Fibroblast of the aortic adventitia (primary cell): ENCODE data around the gene ALG12. TPM values are rescaled to one million over a fixed set of nuclear protein-coding genes. Genes with fewer than 3 reads are reported as not detected.

Experiments used
- DNase-seq: peaks from one replicate; pipeline ENCODE4 v3.0.0-alpha.2; 2010; ENCODE audit warnings: low read depth
- H3K4me3 ChIP-seq: 2 replicates; pipeline ENCODE4 v1.5.1; 2011; ENCODE audit warnings: low read depth, mild to moderate bottlenecking, control low read depth, low read length, moderate library complexity
- total RNA-seq: library from RNA; depleted of rRNA; stranded (reverse); fragments of >200 nt; gene quantifications from 2 replicates; pipeline ENCODE4 v1.2.3, GENCODE V29; 2012; ENCODE audit warnings: low replicate concordance
- TF ChIP-seq, protein P1 (sequence below): IDR thresholded peaks from 2 replicates; pipeline ENCODE4 v1.5.1; 2011; ENCODE audit warnings: mild to moderate bottlenecking, low read length, control low read depth, inconsistent platforms; ENCODE audit not compliant: insufficient read depth

ALG12 gene
- total RNA-seq, 1 donor = 19.9 TPM

DNA sequence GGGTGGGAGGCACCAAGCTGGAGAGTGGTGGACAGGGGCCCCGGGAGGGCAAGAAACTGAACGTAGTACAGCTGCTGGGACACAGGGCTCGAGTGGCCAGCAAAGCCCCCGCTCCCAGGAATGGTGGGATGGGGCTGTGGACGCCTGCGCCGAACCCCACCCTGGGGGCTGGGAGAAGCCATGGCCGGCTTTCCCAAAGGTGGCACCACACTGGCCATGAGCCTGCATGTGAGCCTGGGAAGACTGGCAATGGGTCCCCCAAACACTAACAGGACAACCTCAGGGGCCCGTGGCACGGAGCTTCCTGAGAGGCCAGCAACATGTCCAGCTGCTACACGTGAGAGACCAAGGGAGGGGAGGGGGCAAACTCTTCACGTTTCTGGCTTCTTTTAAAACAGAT is 4.0 kb downstream of the ALG12 start:
- DNase-seq = no peak

DNA sequence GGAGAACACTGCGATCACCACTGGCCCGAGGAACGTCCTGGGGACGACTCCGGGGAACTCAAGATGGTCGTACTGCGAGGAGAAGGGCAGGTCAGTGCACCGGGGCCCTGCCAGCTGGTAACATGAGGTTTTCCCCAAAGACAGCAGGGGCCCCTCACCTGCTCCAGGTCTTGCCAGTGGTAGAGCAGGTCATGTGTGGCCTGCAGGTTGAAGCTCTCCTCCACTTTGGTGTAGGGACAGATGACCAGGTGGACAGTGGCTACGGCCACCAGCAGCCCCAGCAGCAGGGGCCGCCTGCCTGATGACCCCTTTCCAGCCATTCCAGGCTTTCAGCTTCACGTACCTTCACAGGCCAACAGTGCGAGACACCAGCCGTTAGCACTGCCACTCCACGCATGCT is 4.8 kb downstream of the ALG12 start:
- TF ChIP-seq, protein P1, sequence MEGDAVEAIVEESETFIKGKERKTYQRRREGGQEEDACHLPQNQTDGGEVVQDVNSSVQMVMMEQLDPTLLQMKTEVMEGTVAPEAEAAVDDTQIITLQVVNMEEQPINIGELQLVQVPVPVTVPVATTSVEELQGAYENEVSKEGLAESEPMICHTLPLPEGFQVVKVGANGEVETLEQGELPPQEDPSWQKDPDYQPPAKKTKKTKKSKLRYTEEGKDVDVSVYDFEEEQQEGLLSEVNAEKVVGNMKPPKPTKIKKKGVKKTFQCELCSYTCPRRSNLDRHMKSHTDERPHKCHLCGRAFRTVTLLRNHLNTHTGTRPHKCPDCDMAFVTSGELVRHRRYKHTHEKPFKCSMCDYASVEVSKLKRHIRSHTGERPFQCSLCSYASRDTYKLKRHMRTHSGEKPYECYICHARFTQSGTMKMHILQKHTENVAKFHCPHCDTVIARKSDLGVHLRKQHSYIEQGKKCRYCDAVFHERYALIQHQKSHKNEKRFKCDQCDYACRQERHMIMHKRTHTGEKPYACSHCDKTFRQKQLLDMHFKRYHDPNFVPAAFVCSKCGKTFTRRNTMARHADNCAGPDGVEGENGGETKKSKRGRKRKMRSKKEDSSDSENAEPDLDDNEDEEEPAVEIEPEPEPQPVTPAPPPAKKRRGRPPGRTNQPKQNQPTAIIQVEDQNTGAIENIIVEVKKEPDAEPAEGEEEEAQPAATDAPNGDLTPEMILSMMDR = no peak
- DNase-seq = no peak

More for the DNA sequence above, 4.0 kb downstream of the ALG12 start:
- no peak overlapping the region for H3K4me3 ChIP-seq
- TF ChIP-seq, protein P1 = no peak

DNA sequence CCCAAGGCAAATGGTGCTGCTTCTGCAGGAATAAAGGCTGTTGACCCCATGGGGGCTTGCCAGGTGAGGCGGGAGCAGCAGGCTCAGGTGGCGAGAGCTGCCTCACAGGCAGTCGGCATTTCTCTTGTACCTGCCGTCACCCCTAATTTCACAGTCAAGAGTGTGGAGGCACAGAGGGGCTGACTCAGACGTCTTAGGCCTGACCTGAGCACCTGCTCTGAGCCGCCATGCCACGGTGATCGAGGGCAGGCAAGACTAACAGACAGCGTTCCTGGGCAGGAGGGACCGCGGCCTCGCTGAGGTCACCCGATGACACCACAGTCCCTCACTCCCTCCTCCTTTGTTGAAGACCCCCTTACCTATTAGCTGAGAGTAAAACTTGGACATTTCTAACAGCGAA is 5.2 kb downstream of the ALG12 start:
- no peak for DNase-seq
- H3K4me3 ChIP-seq = no peak overlapping the region
- TF ChIP-seq, protein P1 = no peak

More for the DNA sequence above, 4.8 kb downstream of the ALG12 start:
- no peak overlapping the region for H3K4me3 ChIP-seq

DNA sequence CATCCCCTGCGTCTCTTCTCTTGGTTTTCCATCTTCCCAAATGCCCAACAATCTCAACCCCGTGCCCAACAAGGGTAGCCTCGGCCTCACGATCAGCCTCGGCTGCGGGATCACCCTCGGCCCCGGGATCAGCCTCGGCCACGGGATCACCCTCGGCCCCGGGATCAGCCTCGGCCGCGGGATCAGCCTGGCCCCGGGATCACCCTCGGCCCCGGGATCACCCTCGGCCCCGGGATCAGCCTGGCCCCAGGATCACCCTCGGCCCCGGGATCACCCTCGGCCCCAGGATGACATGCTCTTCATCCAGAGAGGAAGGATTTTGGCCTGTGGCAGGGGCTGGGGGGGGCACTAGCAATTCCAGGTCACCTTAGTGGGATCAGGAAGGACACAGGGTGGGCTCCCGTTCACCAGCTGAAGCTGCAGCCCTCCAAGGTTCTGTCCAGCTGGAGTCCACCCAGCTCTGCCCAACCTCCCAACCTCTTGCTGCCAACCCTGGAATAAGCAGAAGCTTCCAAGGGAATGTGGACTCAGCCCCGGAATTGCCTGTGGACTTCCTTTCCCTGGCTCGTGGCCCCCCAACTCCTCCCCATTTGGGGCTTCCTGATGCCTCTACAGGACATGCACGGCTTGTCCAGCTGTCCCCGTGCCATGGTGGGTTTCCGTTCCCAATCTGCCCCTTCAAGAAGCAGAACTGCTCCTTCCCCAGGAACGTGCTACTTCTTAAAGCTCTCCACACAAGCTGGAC is 6.2 kb downstream of the ALG12 start:
- TF ChIP-seq, protein P1 = no peak
- DNase-seq = no peak
- H3K4me3 ChIP-seq = no peak overlapping the region

DNA sequence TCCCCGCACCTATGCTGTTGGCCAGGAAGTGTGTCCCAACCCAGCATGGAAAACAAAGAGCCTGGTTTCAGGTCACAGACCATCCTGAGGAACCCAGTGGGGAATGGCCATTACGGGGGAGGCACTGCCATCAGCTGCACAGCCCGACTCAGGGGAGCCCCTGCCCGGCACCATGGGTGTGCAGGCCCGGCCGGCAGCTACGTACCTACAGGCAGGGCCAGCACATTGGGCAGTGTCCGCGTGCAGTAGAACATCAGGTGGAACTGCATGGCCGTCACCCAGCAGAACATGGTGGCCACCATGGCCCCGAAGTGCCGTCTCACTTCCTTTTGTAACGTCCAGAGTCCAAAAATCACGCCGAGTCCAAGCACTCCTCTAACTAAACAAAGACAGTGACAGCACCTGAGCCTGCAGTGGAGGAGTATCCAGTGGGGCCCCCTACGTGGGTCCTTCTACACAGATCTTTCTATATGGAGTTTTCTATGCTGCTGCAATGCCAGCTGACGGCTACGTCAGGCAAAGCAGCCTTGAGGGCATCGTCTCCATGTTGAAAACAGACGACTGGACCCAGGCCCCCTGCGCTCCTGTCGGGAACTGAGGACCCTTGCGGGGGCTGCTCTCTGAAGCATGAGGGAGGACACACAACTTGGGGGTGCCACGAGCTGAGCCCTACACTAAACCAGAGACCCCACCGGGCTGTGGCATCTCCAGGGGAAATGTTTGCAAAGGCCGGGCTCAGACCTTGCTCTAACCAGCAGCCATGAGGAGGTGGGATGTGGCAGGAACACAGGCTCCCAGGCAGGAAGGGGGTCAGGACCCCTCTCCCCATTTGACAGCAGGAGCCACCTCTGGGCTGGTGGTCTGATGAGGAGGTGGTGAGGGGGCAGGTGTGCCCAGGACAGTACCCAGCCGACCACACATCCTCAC is 7.7 kb downstream of the ALG12 start:
- DNase-seq = no peak
- TF ChIP-seq, protein P1 = no peak
- no peak overlapping the region for H3K4me3 ChIP-seq

DNA sequence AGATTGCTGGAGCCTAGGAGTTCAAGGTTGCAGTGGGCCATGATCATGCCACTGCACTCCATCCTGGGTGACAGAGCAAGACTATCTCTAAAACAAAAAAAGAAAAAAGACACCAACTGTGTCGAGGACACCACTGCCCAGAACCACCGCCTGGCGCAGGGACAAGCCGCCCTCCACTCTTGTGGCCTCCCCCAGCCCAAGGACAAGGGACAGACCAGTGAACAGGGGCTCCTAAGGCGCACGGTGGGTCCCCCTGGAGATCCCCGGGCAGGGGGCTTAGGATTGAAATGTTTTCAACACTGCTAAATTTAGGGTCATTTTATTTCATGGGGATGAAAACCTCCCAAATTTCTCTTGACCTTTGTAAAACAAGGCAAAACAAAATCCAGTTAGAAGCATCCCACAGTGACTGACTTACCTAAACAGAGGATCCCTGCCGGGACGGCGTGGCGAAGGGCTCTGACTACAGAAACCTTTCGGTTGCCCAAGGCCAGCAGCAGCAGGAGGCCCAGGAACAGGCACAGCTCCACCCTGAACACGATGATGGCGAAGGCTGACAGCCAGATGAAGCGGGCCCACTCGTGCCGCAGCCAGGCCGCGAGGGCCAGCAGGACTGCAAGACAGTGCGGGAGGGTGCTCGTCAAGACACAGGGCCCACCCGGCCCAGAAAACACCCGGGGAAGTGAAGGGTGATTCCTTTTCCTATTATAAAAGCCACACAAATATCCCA is 8.6 kb downstream of the ALG12 start:
- no peak overlapping the region for H3K4me3 ChIP-seq
- TF ChIP-seq, protein P1 = no peak
- DNase-seq = no peak
